Measurements from ENCODE around the gene PLEK2.
A peak's percentile ranks its signal among the peaks of the same experiment; 100 is the strongest.
"Not testable (repeated sequence)": the region's sequence is repeated elsewhere in the genome, so short reads cannot be mapped to it uniquely, and the experiment has no call there.

PLEK2 gene

DNA sequence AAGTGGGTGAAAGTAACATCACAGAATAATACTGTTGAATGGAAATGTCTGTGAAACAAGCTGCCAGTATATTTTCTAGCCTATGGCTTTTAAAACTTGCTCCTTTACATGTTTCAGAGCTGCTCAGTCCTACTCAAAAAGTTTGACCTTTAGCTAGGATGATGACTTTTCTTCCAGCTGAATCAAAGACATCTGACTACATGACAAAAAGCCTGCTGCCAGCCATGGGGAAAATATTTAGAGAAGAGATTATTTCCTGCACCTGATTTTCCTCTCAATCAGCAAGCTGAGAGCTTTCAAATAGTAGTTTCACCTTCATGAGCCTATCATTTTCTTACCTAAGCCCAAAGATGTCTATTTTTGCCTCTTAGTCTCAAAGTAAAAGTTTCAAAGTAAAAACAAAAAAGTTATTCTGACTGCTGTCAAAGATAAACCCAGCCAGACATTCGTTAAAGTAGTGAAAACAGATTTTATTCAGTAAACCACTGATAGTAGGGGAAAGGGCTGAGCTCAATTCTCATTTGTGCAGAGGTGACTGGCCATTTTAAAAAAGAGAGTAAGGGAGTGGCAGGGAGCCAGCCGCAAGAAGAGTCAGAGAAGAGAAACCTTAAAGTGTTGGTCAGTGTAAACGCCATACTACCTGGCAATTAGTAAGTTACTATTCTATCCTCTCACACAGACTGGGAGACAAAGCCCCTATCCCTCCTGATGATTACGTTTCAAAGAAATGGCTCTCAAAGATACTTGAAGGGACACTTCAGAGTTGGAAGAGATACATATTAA, 54.6 kb downstream of the PLEK2 start:
- peak overlapping the region; percentile 88 for H3K4me3 ChIP-seq (ENCODE audit: low read length)

GRCh38 chr14:67352055-67352454, 59.9 kb downstream of the PLEK2 start:
- Histone ChIP-seq H2AFZ (ENCODE audit: low read depth, low read length) (no peak overlapping the region), H3K4me3 (ENCODE audit: low read length) (no peak overlapping the region), H3K36me3 (ENCODE audit: insufficient read depth, low read length) (peaks cover 43% of the 10 kb centered on the region), H3K4me1 (ENCODE audit: insufficient read depth, low read length) (peaks cover 6% of the 10 kb centered on the region), H3K9me3 (ENCODE audit: low read length) (no peaks in the 10 kb centered on the region), H3K27me3 (ENCODE audit: insufficient read depth, low read length) (no peaks in the 10 kb centered on the region)

More for the DNA sequence above, 54.6 kb downstream of the PLEK2 start:
- H3K36me3 ChIP-seq (ENCODE audit: insufficient read depth, low read length) = no peaks in the 10 kb centered on the region
- peaks cover 41% of the 10 kb centered on the region for H3K4me1 ChIP-seq (ENCODE audit: insufficient read depth, low read length)
- no peak overlapping the region for H2AFZ ChIP-seq (ENCODE audit: low read depth, low read length)
- no peaks in the 10 kb centered on the region for H3K27me3 ChIP-seq (ENCODE audit: insufficient read depth, low read length)
- H3K9me3 ChIP-seq (ENCODE audit: low read length) = no peaks in the 10 kb centered on the region

GRCh38 chr14:67345583-67345982, 66.4 kb downstream of the PLEK2 start:
- H3K27me3 ChIP-seq (ENCODE audit: insufficient read depth, low read length) = no peaks in the 10 kb centered on the region
- H3K36me3 ChIP-seq (ENCODE audit: insufficient read depth, low read length) = peaks cover 69% of the 10 kb centered on the region
- no peak overlapping the region for H2AFZ ChIP-seq (ENCODE audit: low read depth, low read length)
- H3K4me3 ChIP-seq (ENCODE audit: low read length) = no peak overlapping the region
- no peaks in the 10 kb centered on the region for H3K9me3 ChIP-seq (ENCODE audit: low read length)
- H3K4me1 ChIP-seq (ENCODE audit: insufficient read depth, low read length) = no peaks in the 10 kb centered on the region

GRCh38 chr14:67343601-67344230, 68.2 kb downstream of the PLEK2 start:
- H3K9me3 ChIP-seq (ENCODE audit: low read length) = no peaks in the 10 kb centered on the region
- no peak overlapping the region for H3K4me3 ChIP-seq (ENCODE audit: low read length)
- no peak overlapping the region for H2AFZ ChIP-seq (ENCODE audit: low read depth, low read length)
- H3K36me3 ChIP-seq (ENCODE audit: insufficient read depth, low read length) = peaks cover 68% of the 10 kb centered on the region
- H3K4me1 ChIP-seq (ENCODE audit: insufficient read depth, low read length) = no peaks in the 10 kb centered on the region
- no peaks in the 10 kb centered on the region for H3K27me3 ChIP-seq (ENCODE audit: insufficient read depth, low read length)

- H3K4me1 ChIP-seq (ENCODE audit: insufficient read depth, low read length); H3K27me3 ChIP-seq (ENCODE audit: insufficient read depth, low read length); H3K9me3 ChIP-seq (ENCODE audit: low read length); H3K4me3 ChIP-seq (ENCODE audit: low read length); H2AFZ ChIP-seq (ENCODE audit: low read depth, low read length): not testable (repeated sequence)
- H3K36me3 ChIP-seq (ENCODE audit: insufficient read depth, low read length) = peaks cover 74% of the 10 kb centered on the region
Measured at GRCh38 chr14:67341231-67341630, 70.7 kb downstream of the PLEK2 start.
